Measurements from ENCODE around the gene NTMT1.

Gene NTMT1

DNA sequence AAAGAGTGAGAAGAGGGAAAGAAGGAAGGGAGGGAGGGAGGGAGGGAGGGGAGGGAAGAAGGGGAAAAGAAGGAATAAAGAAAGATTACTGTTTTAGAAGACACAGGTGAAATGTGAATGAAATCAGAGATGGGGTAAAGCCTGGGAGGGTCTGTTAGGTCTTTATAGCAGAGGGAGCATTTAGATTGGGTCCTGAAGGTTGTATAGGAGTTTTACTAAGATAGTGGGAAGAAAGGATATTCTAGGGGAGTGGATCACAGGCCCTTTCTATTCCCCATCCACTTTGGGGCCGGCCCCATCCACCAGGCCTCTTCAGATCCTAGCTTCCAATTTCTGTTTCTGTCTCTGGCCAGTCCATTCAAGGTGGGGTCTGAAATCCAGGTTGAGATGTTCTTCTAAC is 40.6 kb upstream of the NTMT1 start:
- Histone ChIP-seq H3K79me1 (ENCODE audit: low read length) (no peaks in the 10 kb centered on the region), H3K36me3 (ENCODE audit: control insufficient read depth in 1 of 2, insufficient read depth in 2 of 2, low read length in 2 of 2) (no peaks in the 10 kb centered on the region)
- WGBS (ENCODE audit: extremely low coverage, insufficient coverage, insufficient read length) = no CpG with 5 or more reads among the region's 1 CpG

DNA sequence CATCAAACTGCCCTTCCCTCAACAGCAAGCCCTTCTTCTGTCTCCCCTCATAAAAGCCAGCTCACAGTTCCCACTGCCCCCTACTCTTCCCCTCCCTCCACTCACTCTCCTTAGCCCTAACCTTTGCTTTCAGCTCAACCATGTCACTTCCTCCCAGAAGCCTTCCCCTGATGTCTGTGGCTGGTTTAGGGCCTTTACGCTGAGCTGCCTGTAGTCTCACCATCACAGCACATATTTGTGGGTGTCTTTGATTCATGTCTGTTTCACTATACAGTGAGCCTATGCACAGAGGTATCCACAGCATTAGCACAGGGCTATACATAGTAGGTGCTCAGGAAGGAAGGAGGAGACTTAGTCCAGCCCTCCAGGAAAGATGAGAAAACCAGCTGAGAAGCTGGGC is 39.7 kb upstream of the NTMT1 start:
- Histone ChIP-seq H2AFZ (ENCODE audit: insufficient read depth, low read length, poor library complexity) (no peak overlapping the region), H3K9ac (ENCODE audit: low read length) (no peak overlapping the region), H3K27ac (ENCODE audit: low read depth, low read length) (no peak overlapping the region), H3K14ac (ENCODE audit: low read length) (no peak overlapping the region), H4K8ac (ENCODE audit: low read depth, low read length) (no peak overlapping the region), H3K36me3 (ENCODE audit: control insufficient read depth in 1 of 2, insufficient read depth in 2 of 2, low read length in 2 of 2) (no peaks in the 10 kb centered on the region), H2BK5ac (ENCODE audit: low read depth, low read length, poor library complexity) (no peak overlapping the region), H3K18ac (ENCODE audit: low read length) (no peak overlapping the region), H2AK5ac (ENCODE audit: low read length) (no peak overlapping the region), H3K23ac (ENCODE audit: low read length) (no peak overlapping the region), H3K4me3 (ENCODE audit: low read depth, low read length) (no peak overlapping the region), H3K4me2 (ENCODE audit: low read length) (no peak overlapping the region), H2BK12ac (ENCODE audit: low read length) (no peak overlapping the region), H3K27me3 (ENCODE audit: insufficient read depth, low read length) (no peaks in the 10 kb centered on the region), H3K79me1 (ENCODE audit: low read length) (no peaks in the 10 kb centered on the region), H4K12ac (ENCODE audit: low read depth, low read length) (no peak overlapping the region), H3K79me2 (ENCODE audit: control insufficient read depth, insufficient read depth, low read length, poor library complexity) (no peaks in the 10 kb centered on the region), H2BK120ac (ENCODE audit: insufficient read depth, low read length, poor library complexity) (no peak overlapping the region), H3K4ac (ENCODE audit: low read depth, low read length) (no peak overlapping the region), H3K9me3 (ENCODE audit: insufficient read depth, low read depth, low read length) (no peaks in the 10 kb centered on the region), H3K4me1 (ENCODE audit: control insufficient read depth in 1 of 2, insufficient read depth in 2 of 2, low read length in 2 of 2) (peaks cover 0 to 7% of the 10 kb centered on the region in 2 experiments), H4K91ac (ENCODE audit: low read depth, low read length) (no peak overlapping the region)
- no CpG with 5 or more reads among the region's 1 CpG for WGBS (ENCODE audit: extremely low coverage, insufficient coverage, insufficient read length)
- no peak for DNase-seq

More for the DNA sequence above, 40.6 kb upstream of the NTMT1 start:
- Histone ChIP-seq H3K27ac (ENCODE audit: low read depth, low read length) (no peak overlapping the region), H3K9ac (ENCODE audit: low read length) (no peak overlapping the region), H4K12ac (ENCODE audit: low read depth, low read length) (no peak overlapping the region), H4K91ac (ENCODE audit: low read depth, low read length) (no peak overlapping the region), H3K4ac (ENCODE audit: low read depth, low read length) (no peak overlapping the region), H3K79me2 (ENCODE audit: control insufficient read depth, insufficient read depth, low read length, poor library complexity) (no peaks in the 10 kb centered on the region), H3K4me3 (ENCODE audit: low read depth, low read length) (no peak overlapping the region), H3K23ac (ENCODE audit: low read length) (no peak overlapping the region), H2AFZ (ENCODE audit: insufficient read depth, low read length, poor library complexity) (no peak overlapping the region), H2BK12ac (ENCODE audit: low read length) (no peak overlapping the region), H3K4me1 (ENCODE audit: control insufficient read depth in 1 of 2, insufficient read depth in 2 of 2, low read length in 2 of 2) (peaks cover 0 to 7% of the 10 kb centered on the region in 2 experiments), H4K8ac (ENCODE audit: low read depth, low read length) (no peak overlapping the region), H3K18ac (ENCODE audit: low read length) (no peak overlapping the region), H3K27me3 (ENCODE audit: insufficient read depth, low read length) (no peaks in the 10 kb centered on the region), H3K9me3 (ENCODE audit: insufficient read depth, low read depth, low read length) (peaks cover 3% of the 10 kb centered on the region), H2BK120ac (ENCODE audit: insufficient read depth, low read length, poor library complexity) (no peak overlapping the region), H2BK5ac (ENCODE audit: low read depth, low read length, poor library complexity) (no peak overlapping the region), H3K4me2 (ENCODE audit: low read length) (no peak overlapping the region), H2AK5ac (ENCODE audit: low read length) (no peak overlapping the region), H3K14ac (ENCODE audit: low read length) (no peak overlapping the region)
- DNase-seq = no peak

DNA sequence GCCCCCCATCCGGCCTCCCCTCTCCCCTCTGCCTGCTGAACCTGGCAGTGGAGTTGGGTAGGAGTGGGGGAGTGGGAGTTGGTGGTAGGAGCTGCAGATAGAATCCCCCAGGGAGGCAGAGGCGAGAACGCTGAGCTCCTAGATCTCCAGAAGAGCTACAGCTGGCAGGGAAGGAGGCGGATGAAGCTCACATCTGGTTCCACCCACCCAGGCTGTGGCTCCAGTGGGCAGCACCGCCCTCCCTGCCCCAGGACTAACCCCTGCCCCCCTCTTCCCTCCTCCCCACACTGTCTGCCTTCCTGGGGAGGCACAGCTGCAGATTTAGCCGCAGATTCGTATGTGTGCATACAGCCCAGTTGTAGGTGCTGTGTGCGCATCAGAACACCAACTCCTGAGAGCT is 39.3 kb upstream of the NTMT1 start:
- no peak for DNase-seq
- peaks cover 0 to 7% of the 10 kb centered on the region in 2 experiments for H3K4me1 ChIP-seq (ENCODE audit: control insufficient read depth in 1 of 2, insufficient read depth in 2 of 2, low read length in 2 of 2)
- no peak overlapping the region for H3K9ac ChIP-seq (ENCODE audit: low read length)
- H2BK12ac ChIP-seq (ENCODE audit: low read length) = no peak overlapping the region
- no peak overlapping the region for H3K4me2 ChIP-seq (ENCODE audit: low read length)
- H2BK5ac ChIP-seq (ENCODE audit: low read depth, low read length, poor library complexity) = no peak overlapping the region
- no peaks in the 10 kb centered on the region for H3K79me1 ChIP-seq (ENCODE audit: low read length)
- H3K18ac ChIP-seq (ENCODE audit: low read length) = no peak overlapping the region
- no peak overlapping the region for H3K27ac ChIP-seq (ENCODE audit: low read depth, low read length)
- no peak overlapping the region for H4K8ac ChIP-seq (ENCODE audit: low read depth, low read length)
- H4K12ac ChIP-seq (ENCODE audit: low read depth, low read length) = no peak overlapping the region
- H4K91ac ChIP-seq (ENCODE audit: low read depth, low read length) = no peak overlapping the region
- H3K4me3 ChIP-seq (ENCODE audit: low read depth, low read length) = no peak overlapping the region
- no peaks in the 10 kb centered on the region for H3K36me3 ChIP-seq (ENCODE audit: control insufficient read depth in 1 of 2, insufficient read depth in 2 of 2, low read length in 2 of 2)
- H3K27me3 ChIP-seq (ENCODE audit: insufficient read depth, low read length) = no peaks in the 10 kb centered on the region
- H2BK120ac ChIP-seq (ENCODE audit: insufficient read depth, low read length, poor library complexity) = no peak overlapping the region
- H3K4ac ChIP-seq (ENCODE audit: low read depth, low read length) = no peak overlapping the region
- H3K79me2 ChIP-seq (ENCODE audit: control insufficient read depth, insufficient read depth, low read length, poor library complexity) = no peaks in the 10 kb centered on the region
- WGBS (ENCODE audit: extremely low coverage, insufficient coverage, insufficient read length) = no CpG with 5 or more reads among the region's 8 CpGs
- H3K14ac ChIP-seq (ENCODE audit: low read length) = no peak overlapping the region
- H2AK5ac ChIP-seq (ENCODE audit: low read length) = no peak overlapping the region
- no peak overlapping the region for H3K23ac ChIP-seq (ENCODE audit: low read length)
- H3K9me3 ChIP-seq (ENCODE audit: insufficient read depth, low read depth, low read length) = no peaks in the 10 kb centered on the region
- no peak overlapping the region for H2AFZ ChIP-seq (ENCODE audit: insufficient read depth, low read length, poor library complexity)

DNA sequence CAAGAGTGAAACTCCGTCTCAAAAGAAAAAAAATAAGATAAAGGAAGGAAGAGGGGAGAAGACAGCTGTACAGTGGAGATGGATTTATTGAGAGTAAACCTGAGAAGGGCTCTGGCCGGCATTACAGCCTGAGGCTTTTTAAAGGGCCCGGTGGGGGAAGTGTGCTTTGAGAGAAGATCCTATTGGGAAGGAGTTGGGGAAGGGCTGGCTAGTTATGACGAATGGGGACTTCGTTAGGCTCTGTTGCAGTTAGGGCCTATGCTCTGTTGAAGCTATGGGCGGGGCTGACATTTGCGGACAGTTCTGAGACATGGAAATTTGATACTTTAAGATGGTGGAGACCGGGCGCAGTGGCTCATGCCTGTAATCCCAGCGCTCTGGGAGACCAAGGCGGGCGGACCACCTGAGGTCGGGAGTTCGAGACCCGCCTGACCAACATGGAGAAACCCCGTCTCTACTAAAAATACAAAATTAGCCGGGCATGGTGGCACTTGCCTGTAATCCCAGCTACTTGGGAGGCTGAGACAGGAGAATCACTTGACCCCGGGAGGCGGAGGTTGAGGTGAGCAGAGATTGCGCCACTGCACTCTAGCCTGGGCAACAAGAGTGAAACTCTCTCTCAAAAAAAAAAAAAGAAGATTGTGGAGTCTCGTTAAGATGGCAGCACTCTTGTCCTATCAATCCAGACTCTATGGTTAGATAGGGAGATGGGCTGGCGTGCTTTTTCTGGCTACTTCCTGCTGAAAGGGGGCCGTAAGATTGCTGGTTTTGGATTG is 38.3 kb upstream of the NTMT1 start:
- WGBS (ENCODE audit: extremely low coverage, insufficient coverage, insufficient read length) = no CpG with 5 or more reads among the region's 23 CpGs
- Histone ChIP-seq H3K4ac (ENCODE audit: low read depth, low read length) (no peak overlapping the region), H2AK5ac (ENCODE audit: low read length) (no peak overlapping the region), H2BK120ac (ENCODE audit: insufficient read depth, low read length, poor library complexity) (no peak overlapping the region), H3K27ac (ENCODE audit: low read depth, low read length) (no peak overlapping the region), H2BK5ac (ENCODE audit: low read depth, low read length, poor library complexity) (no peak overlapping the region), H3K27me3 (ENCODE audit: insufficient read depth, low read length) (no peaks in the 10 kb centered on the region), H3K23ac (ENCODE audit: low read length) (no peak overlapping the region), H3K9me3 (ENCODE audit: insufficient read depth, low read depth, low read length) (no peaks in the 10 kb centered on the region), H4K91ac (ENCODE audit: low read depth, low read length) (peak overlapping the region; percentile 16), H3K4me3 (ENCODE audit: low read depth, low read length) (no peak overlapping the region), H3K4me1 (ENCODE audit: control insufficient read depth in 1 of 2, insufficient read depth in 2 of 2, low read length in 2 of 2) (peaks cover 0 to 7% of the 10 kb centered on the region in 2 experiments), H4K8ac (ENCODE audit: low read depth, low read length) (no peak overlapping the region), H3K4me2 (ENCODE audit: low read length) (no peak overlapping the region), H4K12ac (ENCODE audit: low read depth, low read length) (no peak overlapping the region), H3K79me1 (ENCODE audit: low read length) (no peaks in the 10 kb centered on the region), H3K9ac (ENCODE audit: low read length) (no peak overlapping the region), H3K36me3 (ENCODE audit: control insufficient read depth in 1 of 2, insufficient read depth in 2 of 2, low read length in 2 of 2) (no peaks in the 10 kb centered on the region), H3K79me2 (ENCODE audit: control insufficient read depth, insufficient read depth, low read length, poor library complexity) (no peaks in the 10 kb centered on the region), H3K18ac (ENCODE audit: low read length) (no peak overlapping the region), H2AFZ (ENCODE audit: insufficient read depth, low read length, poor library complexity) (no peak overlapping the region), H3K14ac (ENCODE audit: low read length) (no peak overlapping the region), H2BK12ac (ENCODE audit: low read length) (no peak overlapping the region)
- DNase-seq = peak; percentile 59 to 64
